Fibroblast of the aortic adventitia (primary cell): ENCODE results near the gene OVCH2. TPM values are rescaled to one million over a fixed set of nuclear protein-coding genes. Genes with fewer than 3 reads are reported as not detected.

Source experiments
- DNase-seq: peaks from one replicate; pipeline ENCODE4 v3.0.0-alpha.2; 2010; ENCODE audit warnings: low read depth
- H3K4me3 ChIP-seq: 2 replicates; pipeline ENCODE4 v1.5.1; 2011; ENCODE audit warnings: low read depth, mild to moderate bottlenecking, control low read depth, low read length, moderate library complexity
- total RNA-seq: library from RNA; depleted of rRNA; stranded (reverse); fragments of >200 nt; gene quantifications from 2 replicates; pipeline ENCODE4 v1.2.3, GENCODE V29; 2012; ENCODE audit warnings: low replicate concordance
- TF ChIP-seq, protein P1 (sequence below): IDR thresholded peaks from 2 replicates; pipeline ENCODE4 v1.5.1; 2011; ENCODE audit warnings: mild to moderate bottlenecking, low read length, control low read depth, inconsistent platforms; ENCODE audit not compliant: insufficient read depth

Gene OVCH2
- total RNA-seq, 1 donor, result not detected

DNA sequence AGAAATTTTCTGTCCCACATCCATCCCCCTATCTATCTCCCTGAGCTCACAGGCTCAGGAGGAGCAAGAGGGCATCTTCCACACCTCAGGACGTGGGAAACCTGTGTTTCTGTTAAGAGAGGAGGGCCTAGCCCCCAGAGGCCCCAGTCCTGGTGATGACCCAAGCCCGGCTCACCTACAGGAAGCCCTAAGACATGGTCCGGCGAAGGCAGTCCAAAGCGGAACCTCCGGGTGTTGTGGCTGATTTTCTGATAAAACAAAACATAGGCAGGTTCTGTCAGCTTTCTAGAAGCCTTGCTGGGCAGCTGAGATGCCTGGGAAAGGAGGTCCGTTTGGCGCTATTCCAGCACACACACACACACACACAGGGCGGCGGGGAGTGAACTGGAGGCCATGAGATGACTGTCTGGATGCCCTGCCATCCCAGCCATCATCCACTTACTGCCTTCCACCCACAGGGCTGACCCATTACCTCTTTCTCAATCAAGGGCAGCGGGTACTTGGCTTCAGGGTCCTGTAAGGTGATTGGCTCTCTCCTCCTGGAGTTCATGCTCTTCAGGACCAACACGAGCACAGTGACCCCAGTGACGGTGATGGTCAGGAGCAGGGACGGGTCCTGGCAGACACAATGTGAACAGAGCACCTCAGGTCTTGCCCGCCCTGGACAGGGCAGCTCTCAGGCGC, 33.9 kb downstream of the OVCH2 start:
- TF ChIP-seq, protein P1, sequence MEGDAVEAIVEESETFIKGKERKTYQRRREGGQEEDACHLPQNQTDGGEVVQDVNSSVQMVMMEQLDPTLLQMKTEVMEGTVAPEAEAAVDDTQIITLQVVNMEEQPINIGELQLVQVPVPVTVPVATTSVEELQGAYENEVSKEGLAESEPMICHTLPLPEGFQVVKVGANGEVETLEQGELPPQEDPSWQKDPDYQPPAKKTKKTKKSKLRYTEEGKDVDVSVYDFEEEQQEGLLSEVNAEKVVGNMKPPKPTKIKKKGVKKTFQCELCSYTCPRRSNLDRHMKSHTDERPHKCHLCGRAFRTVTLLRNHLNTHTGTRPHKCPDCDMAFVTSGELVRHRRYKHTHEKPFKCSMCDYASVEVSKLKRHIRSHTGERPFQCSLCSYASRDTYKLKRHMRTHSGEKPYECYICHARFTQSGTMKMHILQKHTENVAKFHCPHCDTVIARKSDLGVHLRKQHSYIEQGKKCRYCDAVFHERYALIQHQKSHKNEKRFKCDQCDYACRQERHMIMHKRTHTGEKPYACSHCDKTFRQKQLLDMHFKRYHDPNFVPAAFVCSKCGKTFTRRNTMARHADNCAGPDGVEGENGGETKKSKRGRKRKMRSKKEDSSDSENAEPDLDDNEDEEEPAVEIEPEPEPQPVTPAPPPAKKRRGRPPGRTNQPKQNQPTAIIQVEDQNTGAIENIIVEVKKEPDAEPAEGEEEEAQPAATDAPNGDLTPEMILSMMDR, result no peak
- peak overlapping the region; percentile 61 for H3K4me3 ChIP-seq
- no peak for DNase-seq

DNA sequence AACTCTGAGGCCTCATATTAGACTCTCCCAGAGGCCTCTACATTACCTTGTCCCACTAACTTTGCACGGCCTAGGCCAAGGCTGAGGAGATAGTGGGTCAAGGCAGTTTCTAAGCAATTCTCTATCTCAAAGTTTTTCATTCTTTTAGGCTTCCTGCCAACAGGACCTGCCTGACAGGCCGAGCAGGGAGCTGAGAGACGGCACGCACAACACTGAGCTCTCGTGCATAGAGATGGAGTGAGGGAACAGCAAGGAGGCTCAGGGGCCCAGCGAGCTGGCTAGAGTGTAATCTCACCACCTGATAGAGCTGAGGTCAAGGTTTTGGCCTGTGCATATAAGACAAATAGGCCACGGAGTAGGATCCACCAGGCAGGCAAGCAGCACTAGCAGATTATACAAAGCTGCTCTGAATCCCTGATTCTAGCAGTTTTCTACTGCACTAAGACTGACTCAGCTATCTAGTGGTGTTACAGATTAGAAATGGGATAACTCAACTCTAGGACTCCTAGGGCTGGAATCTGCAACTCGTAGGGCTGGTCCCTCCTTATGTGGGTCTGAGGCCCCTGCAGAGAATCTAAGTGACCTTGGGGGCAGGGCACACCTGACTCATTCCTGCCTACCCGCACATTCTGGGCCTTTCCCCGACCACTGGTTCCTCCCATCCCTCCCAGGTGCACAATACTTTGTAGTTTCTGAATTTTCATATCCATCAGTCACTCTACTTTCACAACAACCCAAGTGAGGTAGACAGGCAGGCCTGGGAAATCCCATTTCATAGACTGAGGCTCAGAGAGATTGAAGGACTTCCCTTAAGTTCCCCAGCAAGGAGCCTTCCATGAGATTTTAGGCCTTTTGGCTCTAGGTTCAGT, 34.7 kb downstream of the OVCH2 start:
- TF ChIP-seq, protein P1, result no peak
- no peak overlapping the region for H3K4me3 ChIP-seq
- no peak for DNase-seq

DNA sequence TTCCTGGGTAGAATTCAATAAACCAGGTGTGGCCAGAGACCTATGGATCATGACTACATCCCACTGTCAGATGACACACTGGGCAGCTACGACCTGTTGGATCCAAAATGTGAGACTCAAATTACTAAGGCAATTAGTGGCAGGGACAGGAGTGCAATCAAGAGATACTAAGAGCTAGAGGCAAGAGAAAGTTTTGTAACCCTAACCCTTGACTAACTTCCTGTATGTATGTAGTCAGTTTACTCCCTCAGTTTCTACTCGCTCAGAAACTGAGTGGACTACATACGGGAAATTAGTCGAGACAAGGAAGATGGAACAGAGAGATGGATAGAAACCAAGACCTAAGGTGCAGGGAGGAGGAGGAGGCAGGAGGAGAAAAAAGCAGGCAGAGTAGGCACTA, 35.6 kb downstream of the OVCH2 start:
- H3K4me3 ChIP-seq, result no peak overlapping the region
- TF ChIP-seq, protein P1, result no peak
- no peak for DNase-seq

DNA sequence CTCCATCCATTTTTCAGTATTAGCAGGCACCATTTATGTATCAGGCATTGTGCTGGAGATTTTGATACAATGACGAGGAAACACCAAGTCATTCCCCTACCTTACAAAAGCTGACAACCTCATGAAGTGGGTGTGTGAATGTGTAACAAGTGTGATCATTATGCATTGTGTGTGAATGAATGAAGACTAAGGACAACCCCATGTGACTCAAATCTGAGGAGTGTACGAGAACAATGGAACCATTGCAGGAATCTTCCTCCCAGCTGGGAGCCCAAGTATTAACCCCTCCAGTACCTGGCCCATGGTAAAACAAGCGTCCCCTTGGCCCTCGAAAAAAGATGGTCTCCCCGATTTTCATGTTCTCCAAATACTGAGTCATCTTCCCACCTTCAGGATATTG, 37.4 kb downstream of the OVCH2 start:
- DNase-seq, result peak; percentile 27
- no peak overlapping the region for H3K4me3 ChIP-seq
- TF ChIP-seq, protein P1, result no peak

DNA sequence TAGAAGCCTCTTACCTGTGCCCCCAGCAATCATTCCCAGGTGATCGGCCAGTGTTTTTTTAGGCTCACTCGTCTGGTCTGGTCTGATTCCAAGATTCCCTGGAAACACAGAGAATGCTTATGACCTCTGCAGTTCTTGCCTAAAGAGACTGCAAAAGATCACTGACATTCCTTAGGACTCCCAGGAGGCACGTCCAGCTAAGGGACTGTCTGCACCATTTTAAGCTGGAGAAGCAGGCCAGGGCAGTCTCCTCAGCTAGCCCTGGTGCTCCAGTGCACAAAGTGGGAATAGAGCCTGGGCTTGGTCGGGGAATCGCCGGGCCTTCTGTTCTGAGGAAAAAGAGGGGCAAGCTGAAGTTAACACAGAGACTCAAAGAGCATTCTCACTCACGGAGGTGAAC, 37.8 kb downstream of the OVCH2 start:
- DNase-seq, result no peak
- H3K4me3 ChIP-seq, result no peak overlapping the region
- TF ChIP-seq, protein P1, result no peak

DNA sequence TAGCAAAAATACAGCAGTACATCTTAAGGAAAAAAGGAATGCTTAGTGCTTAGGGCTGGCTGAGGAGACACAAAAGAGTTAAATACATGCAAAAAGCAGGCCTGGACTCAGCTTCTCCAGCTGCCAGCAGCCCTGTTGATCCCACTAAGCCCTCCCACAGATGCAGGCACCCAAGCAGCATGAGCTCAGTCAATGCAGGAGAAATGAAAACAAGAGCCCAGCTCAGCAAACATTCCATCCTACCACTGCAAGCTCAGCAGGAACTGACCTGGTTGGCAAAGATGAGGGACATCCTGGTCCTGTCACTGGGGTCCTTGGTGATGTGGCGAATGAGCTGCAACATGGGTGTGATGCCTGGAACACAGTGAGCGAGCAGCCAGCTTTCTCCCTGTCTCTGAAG, 38.8 kb downstream of the OVCH2 start:
- no peak overlapping the region for H3K4me3 ChIP-seq
- TF ChIP-seq, protein P1, result no peak
- peak; percentile 15 for DNase-seq
